ENCODE measurements around the gene CYB561D1.
"Not testable (repeated sequence)": the region's sequence is repeated elsewhere in the genome, so short reads cannot be mapped to it uniquely, and the experiment has no call there.

CYB561D1 gene

GRCh38 chr1:109493805-109494539 is at the start of gene CYB561D1:
Gene CYB561D1 (plus strand): TSS chr1:109494094. CDS start chr1:109494140, 46 bp downstream.
- peak; percentile 86 for DNase-seq (ENCODE audit: low spot score)

DNA sequence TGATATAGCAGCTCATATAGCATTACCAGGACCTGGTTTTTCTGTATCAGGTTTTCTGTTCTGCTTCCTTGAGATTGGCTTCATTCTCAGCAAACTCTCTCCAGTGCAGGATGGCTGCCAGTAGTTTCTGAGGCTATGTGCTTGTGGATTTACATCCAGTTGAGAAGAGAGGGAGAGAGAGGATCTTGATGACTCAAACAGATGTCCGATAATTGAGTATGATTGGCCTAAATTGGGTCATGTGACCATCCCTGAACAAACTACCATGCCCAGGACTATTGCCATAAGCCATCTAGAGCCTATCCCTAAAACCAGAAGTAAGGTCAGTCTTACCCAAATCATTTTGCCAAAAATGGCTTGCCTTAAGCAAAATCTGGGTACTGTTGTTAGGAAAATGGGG is 49.5 kb upstream of the CYB561D1 start:
- no peak for DNase-seq (ENCODE audit: low spot score)

- DNase-seq (ENCODE audit: low spot score): not testable (repeated sequence)
These were observed 47.8 kb upstream of the CYB561D1 start for GRCh38 chr1:109445949-109446695.

GRCh38 chr1:109447524-109447923 is 46.4 kb upstream of the CYB561D1 start:
- no peak for DNase-seq (ENCODE audit: low spot score)

DNA sequence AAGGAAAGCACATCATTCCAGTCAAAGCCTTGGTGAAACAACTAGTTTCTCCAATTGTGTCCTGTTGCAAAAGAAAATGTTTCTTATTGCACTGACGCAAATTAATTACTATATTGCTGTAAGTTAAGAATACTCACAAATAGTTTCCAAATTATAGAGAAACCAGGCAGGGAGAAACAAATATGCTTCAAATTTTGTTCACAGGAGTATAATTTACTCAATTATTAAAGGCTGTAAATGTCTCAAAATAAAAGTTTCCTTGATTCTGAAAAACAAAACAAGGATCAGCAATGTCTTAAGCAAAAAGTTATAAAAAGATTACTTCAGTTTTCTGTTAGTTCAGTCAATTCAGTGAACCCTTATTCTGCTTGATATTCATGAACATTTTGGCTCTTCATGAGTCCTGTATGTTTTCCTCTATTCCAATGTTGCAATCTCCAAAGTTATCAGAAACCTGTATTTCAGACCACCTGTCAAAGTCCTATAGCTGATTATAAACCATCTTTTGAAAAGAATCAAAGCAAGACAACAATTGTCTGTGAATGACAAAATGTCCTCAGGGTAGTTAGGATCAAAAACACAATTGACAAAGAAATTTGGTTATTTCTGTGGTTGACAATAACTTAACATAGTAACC is 39.3 kb upstream of the CYB561D1 start:
- DNase-seq (ENCODE audit: low spot score): no peak

DNA sequence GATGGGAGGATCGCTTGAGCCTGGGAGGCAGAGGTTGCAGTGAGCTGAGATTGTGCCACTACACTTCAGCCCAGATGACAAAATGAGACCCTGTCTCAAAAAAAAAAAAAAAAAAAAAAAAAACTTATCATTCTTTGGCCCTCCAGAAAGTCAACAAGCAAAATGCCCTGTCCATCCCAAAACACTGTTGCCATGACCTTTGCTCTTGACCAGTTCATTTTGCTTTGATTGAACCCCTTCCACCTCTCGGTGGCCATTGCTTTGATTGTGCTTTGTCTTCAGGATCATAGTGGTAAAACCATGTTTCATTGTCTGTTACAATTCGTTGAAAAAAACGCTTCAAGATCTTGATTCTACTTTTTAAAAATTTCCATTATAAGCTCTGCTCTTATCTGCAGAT is 36.1 kb upstream of the CYB561D1 start:
- DNase-seq (ENCODE audit: low spot score): no peak

- no peak for DNase-seq (ENCODE audit: low spot score)
These were observed 27.8 kb upstream of the CYB561D1 start for GRCh38 chr1:109466125-109466451.

DNA sequence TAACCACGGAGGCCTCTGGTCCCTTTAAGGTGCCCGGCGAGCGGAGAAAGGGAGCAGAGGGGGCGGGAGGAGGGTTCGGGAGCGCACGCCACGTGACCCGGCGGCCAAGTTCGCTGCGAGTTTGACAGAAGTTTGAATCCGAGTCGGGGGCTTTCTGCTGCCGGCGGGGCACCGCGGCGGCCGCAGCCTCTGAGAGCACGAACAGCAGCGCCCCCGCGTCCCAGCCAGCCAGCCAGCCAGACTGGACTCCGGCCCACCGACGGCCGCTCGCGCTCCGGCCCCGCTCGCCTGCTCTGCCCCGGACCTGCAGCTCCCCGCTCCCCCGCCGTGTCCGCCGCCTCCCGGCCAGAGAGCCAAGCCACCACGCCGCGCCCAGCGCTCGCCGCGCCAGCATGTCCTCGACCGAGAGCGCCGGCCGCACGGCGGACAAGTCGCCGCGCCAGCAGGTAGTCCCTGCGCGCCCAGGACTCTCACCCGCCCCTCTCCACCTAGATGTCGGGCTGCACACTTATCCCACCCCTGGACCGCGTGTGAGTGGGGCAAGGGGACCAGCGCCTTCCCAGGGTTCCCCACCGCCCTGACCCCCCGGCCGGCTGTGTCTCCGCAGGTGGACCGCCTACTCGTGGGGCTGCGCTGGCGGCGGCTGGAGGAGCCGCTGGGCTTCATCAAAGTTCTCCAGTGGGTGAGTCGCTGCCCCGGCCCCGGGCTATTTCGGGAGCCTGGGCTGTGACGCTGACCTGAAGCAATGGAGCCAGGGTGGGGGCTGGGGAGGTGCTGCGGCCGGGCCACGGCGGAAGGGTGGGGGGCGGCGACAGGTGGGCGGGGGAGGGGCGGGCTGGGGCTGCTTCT is 27.2 kb upstream of the CYB561D1 start, which contains the start of gene SYPL2:
Gene SYPL2, plus strand, starts transcription at position 95 of the 849 bp plus-strand sequence. Its CDS starts 298 bp downstream, at position 393.
- DNase-seq (ENCODE audit: low spot score): no peak

DNA sequence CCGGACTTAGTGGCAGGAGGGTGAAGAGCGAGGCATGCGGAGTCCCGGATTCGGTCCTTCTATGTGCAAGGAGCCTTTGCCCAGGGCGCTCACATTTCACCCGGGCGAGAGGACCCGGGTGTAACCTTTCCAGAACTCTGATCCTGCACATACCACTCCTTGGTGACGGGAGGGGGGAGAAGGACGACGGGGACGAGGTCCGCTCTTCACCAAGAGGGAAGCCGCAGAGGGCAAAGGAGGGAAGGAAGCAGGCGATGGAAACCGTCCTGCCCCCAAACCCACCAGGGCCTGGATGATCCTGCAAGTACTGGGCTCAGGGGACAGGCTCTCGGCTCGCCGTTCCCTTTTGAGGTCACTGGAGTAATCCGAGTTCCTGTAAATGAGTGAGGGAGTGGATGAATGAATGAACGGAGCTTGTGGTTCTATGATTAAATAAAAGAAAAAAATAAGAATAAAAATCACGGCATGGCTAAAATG is 26.6 kb upstream of the CYB561D1 start:
- DNase-seq (ENCODE audit: low spot score): no peak

DNA sequence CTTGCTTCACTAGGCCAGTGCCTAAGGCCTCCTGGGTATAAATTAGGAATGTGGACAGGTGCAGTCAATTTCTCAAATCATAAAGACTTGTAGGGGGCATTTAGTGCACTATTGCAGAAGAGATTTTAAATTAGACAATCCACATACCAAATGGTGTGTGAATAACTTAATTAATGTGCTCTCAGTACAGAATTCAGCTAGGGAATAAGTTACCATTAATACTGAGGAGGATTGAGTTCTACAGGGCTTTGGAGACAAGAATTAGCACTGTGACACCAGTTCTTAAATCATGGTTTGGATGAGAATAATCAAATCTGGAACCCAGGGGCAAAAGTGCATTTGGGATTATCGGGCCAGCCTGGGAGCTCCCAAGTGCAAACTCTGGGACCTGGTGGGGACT is 25.8 kb upstream of the CYB561D1 start:
- DNase-seq (ENCODE audit: low spot score): no peak

GRCh38 chr1:109468903-109469302 is 25.0 kb upstream of the CYB561D1 start:
- no peak for DNase-seq (ENCODE audit: low spot score)

- no peak for DNase-seq (ENCODE audit: low spot score)
These were observed 23.6 kb upstream of the CYB561D1 start for GRCh38 chr1:109470245-109470644.

GRCh38 chr1:109472779-109473178 is 21.1 kb upstream of the CYB561D1 start:
- no peak for DNase-seq (ENCODE audit: low spot score)

- not testable (repeated sequence) for DNase-seq (ENCODE audit: low spot score)
These were observed 20.4 kb upstream of the CYB561D1 start for GRCh38 chr1:109473284-109474057.

DNA sequence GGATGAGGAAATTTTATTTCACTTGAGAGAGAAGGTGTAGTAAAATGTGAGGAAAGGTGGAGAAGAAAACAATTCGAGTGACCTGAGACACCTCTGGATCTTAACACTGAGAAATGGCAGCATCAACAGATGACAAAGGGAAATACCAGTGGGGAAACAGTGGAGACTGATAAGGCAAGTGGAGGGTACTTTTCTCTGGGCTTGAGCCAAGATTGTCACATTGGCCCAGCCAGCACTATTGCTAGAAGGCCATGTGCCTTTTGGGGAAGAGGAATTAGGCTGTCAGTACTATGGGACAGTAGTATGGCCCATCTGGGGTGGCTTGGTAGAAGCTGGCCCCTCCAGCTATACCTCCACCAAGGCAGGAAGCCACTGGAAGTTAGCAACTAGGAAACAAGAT is 19.2 kb upstream of the CYB561D1 start:
- no peak for DNase-seq (ENCODE audit: low spot score)

- no peak for DNase-seq (ENCODE audit: low spot score)
These were observed 18.6 kb upstream of the CYB561D1 start for GRCh38 chr1:109475261-109475660.

DNA sequence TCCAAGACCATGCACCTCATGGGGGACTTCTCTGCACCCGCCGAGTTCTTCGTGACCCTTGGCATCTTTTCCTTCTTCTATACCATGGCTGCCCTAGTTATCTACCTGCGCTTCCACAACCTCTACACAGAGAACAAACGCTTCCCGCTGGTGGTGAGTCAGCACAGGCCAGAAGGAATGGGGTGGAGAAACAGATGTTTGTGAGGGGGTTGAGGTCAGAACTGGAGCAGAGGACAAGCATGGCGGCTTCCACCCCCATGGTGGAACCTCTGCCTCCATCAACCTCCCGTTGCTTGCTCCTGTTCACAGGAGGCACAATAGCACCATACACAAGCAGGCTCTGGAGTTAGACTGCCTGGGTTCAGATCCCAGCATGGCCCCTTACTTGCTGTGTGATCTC is 17.1 kb upstream of the CYB561D1 start:
- no peak for DNase-seq (ENCODE audit: low spot score)

- no peak for DNase-seq (ENCODE audit: low spot score)
These were observed 16.1 kb upstream of the CYB561D1 start for GRCh38 chr1:109477821-109478220.

DNA sequence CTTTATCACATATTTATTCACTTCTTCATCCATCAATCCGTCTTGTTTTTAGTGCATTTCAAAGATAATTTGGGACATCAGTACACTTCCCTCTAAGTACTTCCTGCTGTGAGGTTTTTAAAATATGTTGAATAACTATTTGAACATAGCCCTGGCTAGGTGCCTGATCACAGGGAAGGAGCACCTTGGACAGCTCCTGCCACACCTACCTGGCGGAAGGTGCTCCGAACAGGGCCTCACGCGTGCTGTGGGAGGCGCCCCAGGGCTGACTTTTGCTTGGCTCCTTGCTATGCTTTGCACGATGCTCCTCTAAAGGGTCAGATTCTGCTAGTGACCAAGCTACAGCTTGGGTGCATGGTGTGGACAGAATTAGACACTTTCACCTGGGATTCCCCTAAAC is 15.1 kb upstream of the CYB561D1 start:
- DNase-seq (ENCODE audit: low spot score): peak; percentile 24

DNA sequence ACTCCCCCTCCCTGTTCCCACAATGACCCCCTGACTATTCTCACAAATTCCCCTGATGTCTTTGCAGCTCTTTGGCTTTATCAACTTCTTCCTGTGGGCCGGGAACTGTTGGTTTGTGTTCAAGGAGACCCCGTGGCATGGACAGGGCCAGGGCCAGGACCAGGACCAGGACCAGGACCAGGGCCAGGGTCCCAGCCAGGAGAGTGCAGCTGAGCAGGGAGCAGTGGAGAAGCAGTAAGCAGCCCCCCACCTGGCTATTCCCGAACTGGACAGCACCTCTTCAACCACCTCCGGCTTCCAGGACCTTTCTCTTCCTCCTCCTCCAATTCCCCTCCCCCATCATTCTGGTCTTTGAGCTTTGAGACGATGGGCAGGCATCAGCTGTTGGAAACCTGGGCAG is 14.6 kb upstream of the CYB561D1 start:
- no peak for DNase-seq (ENCODE audit: low spot score)

- DNase-seq (ENCODE audit: low spot score): no peak
These were observed 14.0 kb upstream of the CYB561D1 start for GRCh38 chr1:109479901-109480300.

Measured in CD4-positive, alpha-beta T cell treated with Interleukin-15 for 4 hours (primary cell).